ENCODE measurements around the gene PTPRD. TPM values are rescaled to one million over a fixed set of nuclear protein-coding genes. Genes with fewer than 3 reads are reported as not detected.

Gene PTPRD
- total RNA-seq, 1 donor from 2014 or later, result 139 TPM

GRCh38 chr9:9874270-9874669, 738.5 kb downstream of the PTPRD start:
- Mint-ChIP-seq H3K4me3 (no peak overlapping the region), H3K27me3 (ENCODE audit: low read depth) (no peaks in the 10 kb centered on the region), H3K9me3 (no peaks in the 10 kb centered on the region), H3K36me3 (ENCODE audit: low read depth) (no peaks in the 10 kb centered on the region), H3K4me1 (no peaks in the 10 kb centered on the region), H3K27ac (ENCODE audit: unreplicated experiment) (no peak overlapping the region)
- no peak for DNase-seq (ENCODE audit: low read depth, low spot score)
- TF ChIP-seq, protein P1, sequence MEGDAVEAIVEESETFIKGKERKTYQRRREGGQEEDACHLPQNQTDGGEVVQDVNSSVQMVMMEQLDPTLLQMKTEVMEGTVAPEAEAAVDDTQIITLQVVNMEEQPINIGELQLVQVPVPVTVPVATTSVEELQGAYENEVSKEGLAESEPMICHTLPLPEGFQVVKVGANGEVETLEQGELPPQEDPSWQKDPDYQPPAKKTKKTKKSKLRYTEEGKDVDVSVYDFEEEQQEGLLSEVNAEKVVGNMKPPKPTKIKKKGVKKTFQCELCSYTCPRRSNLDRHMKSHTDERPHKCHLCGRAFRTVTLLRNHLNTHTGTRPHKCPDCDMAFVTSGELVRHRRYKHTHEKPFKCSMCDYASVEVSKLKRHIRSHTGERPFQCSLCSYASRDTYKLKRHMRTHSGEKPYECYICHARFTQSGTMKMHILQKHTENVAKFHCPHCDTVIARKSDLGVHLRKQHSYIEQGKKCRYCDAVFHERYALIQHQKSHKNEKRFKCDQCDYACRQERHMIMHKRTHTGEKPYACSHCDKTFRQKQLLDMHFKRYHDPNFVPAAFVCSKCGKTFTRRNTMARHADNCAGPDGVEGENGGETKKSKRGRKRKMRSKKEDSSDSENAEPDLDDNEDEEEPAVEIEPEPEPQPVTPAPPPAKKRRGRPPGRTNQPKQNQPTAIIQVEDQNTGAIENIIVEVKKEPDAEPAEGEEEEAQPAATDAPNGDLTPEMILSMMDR (conservative IDR thresholded peaks at IDR 0.05), result no peak

GRCh38 chr9:9862235-9862810, 750.5 kb downstream of the PTPRD start:
- H3K27me3 Mint-ChIP-seq (ENCODE audit: low read depth), result no peaks in the 10 kb centered on the region
- TF ChIP-seq, protein P1 (conservative IDR thresholded peaks at IDR 0.05), result no peak
- H3K9me3 Mint-ChIP-seq, result no peaks in the 10 kb centered on the region
- H3K4me1 Mint-ChIP-seq, result no peaks in the 10 kb centered on the region
- H3K27ac Mint-ChIP-seq (ENCODE audit: unreplicated experiment), result no peak overlapping the region
- H3K4me3 Mint-ChIP-seq, result no peak overlapping the region
- H3K36me3 Mint-ChIP-seq (ENCODE audit: low read depth), result no peaks in the 10 kb centered on the region
- DNase-seq (ENCODE audit: low read depth, low spot score), result no peak

- TF ChIP-seq, protein P1 (conservative IDR thresholded peaks at IDR 0.05), result no peak
- Mint-ChIP-seq H3K4me1 (no peaks in the 10 kb centered on the region), H3K4me3 (no peak overlapping the region), H3K9me3 (no peaks in the 10 kb centered on the region), H3K36me3 (ENCODE audit: low read depth) (no peaks in the 10 kb centered on the region), H3K27me3 (ENCODE audit: low read depth) (no peaks in the 10 kb centered on the region), H3K27ac (ENCODE audit: unreplicated experiment) (no peak overlapping the region)
- DNase-seq (ENCODE audit: low read depth, low spot score), result no peak
Measured at GRCh38 chr9:9855177-9856078, 757.4 kb downstream of the PTPRD start.

DNA sequence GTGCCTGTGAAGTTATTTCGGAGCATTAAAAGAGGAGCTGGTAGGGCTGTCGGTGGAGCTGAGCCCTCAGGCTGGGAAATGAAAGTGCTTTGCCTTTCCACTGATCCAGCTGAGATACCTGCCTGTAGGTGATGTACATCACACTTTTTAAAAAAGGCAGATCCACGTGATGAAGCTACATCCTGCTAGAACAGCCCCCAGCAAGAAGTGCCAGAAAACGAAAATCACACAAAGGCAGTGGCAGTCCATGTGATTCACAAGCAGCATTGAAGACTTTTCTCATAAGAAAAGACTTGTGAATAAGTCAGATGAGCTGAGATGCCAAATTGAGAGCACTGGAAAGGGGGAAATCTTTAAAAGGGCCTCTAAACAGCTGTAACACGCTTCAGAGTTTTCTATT, 765.1 kb downstream of the PTPRD start:
- no peaks in the 10 kb centered on the region for H3K4me1 Mint-ChIP-seq
- no peak for DNase-seq (ENCODE audit: low read depth, low spot score)
- H3K36me3 Mint-ChIP-seq (ENCODE audit: low read depth), result no peaks in the 10 kb centered on the region
- TF ChIP-seq, protein P1 (conservative IDR thresholded peaks at IDR 0.05), result no peak
- H3K27ac Mint-ChIP-seq (ENCODE audit: unreplicated experiment), result no peak overlapping the region
- no peaks in the 10 kb centered on the region for H3K9me3 Mint-ChIP-seq
- H3K27me3 Mint-ChIP-seq (ENCODE audit: low read depth), result no peaks in the 10 kb centered on the region
- H3K4me3 Mint-ChIP-seq, result no peak overlapping the region

DNA sequence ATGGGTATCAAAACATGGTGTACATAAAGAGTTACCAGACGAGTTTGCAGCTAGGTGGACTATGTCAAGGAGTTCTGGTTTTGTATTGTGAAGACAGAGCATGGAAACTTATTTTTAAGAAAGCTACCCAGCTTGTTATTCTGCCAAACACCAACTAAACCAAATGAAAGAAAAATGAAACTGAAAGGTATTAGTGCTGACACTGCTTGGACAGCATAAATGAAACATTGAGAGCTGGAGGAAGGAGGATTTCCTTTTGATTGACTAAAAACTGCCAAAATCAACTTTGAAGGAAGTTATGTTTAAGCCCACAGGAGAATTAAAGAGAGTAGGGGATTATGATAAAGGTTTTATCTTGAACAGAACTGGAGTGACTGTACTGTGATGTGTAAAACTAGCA, 766.2 kb downstream of the PTPRD start:
- no peaks in the 10 kb centered on the region for H3K4me1 Mint-ChIP-seq
- TF ChIP-seq, protein P1 (conservative IDR thresholded peaks at IDR 0.05), result no peak
- H3K27me3 Mint-ChIP-seq (ENCODE audit: low read depth), result no peaks in the 10 kb centered on the region
- no peak overlapping the region for H3K27ac Mint-ChIP-seq (ENCODE audit: unreplicated experiment)
- H3K4me3 Mint-ChIP-seq, result no peak overlapping the region
- no peak for DNase-seq (ENCODE audit: low read depth, low spot score)
- no peaks in the 10 kb centered on the region for H3K36me3 Mint-ChIP-seq (ENCODE audit: low read depth)
- no peaks in the 10 kb centered on the region for H3K9me3 Mint-ChIP-seq

Measured in neural crest cell (in vitro differentiated cells).